ENCODE data around the gene PRR14.

DNA sequence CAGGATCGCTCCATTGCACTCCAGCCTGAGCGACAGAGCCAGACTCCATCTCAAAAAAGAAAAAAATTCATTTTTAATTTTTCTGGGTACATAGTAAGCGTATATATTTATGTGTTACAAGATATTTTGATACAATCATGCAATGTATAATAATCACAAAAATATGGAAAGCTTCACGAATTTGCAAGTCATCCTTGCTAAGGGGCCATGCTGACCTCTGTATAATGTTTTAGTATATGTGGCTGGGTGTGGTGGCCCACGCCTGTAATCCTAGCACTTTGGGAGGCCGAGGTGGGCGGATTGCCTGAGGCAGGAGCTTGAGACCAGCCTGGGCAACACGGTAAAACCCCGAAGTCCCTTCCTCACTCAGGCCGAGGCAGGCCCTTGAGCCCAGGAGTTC lies 24.4 kb downstream of the PRR14 start:
- TF ChIP-seq, protein P1, sequence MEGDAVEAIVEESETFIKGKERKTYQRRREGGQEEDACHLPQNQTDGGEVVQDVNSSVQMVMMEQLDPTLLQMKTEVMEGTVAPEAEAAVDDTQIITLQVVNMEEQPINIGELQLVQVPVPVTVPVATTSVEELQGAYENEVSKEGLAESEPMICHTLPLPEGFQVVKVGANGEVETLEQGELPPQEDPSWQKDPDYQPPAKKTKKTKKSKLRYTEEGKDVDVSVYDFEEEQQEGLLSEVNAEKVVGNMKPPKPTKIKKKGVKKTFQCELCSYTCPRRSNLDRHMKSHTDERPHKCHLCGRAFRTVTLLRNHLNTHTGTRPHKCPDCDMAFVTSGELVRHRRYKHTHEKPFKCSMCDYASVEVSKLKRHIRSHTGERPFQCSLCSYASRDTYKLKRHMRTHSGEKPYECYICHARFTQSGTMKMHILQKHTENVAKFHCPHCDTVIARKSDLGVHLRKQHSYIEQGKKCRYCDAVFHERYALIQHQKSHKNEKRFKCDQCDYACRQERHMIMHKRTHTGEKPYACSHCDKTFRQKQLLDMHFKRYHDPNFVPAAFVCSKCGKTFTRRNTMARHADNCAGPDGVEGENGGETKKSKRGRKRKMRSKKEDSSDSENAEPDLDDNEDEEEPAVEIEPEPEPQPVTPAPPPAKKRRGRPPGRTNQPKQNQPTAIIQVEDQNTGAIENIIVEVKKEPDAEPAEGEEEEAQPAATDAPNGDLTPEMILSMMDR (conservative IDR thresholded peaks at IDR 0.05; ENCODE audit: low read depth, low read length): no peak
- no peak for TF ChIP-seq MAFK (IDR thresholded peaks at IDR 0.05; ENCODE audit: low read depth, low read length)
- no peak for TF ChIP-seq MXI1 (IDR thresholded peaks at IDR 0.05; ENCODE audit: borderline replicate concordance, low read depth, low read length)
- no peak for TF ChIP-seq POLR2A (IDR thresholded peaks at IDR 0.05; ENCODE audit: low read depth, low read length)
- TF ChIP-seq, protein P2, sequence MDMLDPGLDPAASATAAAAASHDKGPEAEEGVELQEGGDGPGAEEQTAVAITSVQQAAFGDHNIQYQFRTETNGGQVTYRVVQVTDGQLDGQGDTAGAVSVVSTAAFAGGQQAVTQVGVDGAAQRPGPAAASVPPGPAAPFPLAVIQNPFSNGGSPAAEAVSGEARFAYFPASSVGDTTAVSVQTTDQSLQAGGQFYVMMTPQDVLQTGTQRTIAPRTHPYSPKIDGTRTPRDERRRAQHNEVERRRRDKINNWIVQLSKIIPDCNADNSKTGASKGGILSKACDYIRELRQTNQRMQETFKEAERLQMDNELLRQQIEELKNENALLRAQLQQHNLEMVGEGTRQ (IDR thresholded peaks at IDR 0.05; ENCODE audit: low read depth, low read length): no peak
- TF ChIP-seq FOS (IDR thresholded peaks at IDR 0.05; ENCODE audit: low read depth, low read length): no peak
- TF ChIP-seq RCOR1 (IDR thresholded peaks at IDR 0.05; ENCODE audit: insufficient replicate concordance, low read length): no peak
- no peak for TF ChIP-seq BHLHE40 (IDR thresholded peaks at IDR 0.05; ENCODE audit: low read depth, low read length)
- no peak for TF ChIP-seq RFX5 (IDR thresholded peaks at IDR 0.05; ENCODE audit: low read depth, low read length)
- TF ChIP-seq RAD21 (IDR thresholded peaks at IDR 0.05; ENCODE audit: low read length): no peak
